GM21825 (cell line): ENCODE measurements around the gene ALDH16A1.
"Not testable (repeated sequence)": the region's sequence is repeated elsewhere in the genome, so short reads cannot be mapped to it uniquely, and the experiment has no call there.

Source experiments
- ATAC-seq: cut with Tn5 transposase; IDR thresholded peaks from one replicate; pipeline ENCODE4 v1.9.1; 2021; ENCODE audit warnings: mild to moderate bottlenecking, moderate library complexity; ENCODE audit not compliant: unreplicated experiment

ALDH16A1 gene

GRCh38 chr19:49461656-49462055 is 8.6 kb downstream of the ALDH16A1 start:
- ATAC-seq = no peak

GRCh38 chr19:49462492-49462891 is 9.5 kb downstream of the ALDH16A1 start:
- no peak for ATAC-seq

GRCh38 chr19:49463960-49464740 is 11.1 kb downstream of the ALDH16A1 start:
- ATAC-seq = no peak

- no peak for ATAC-seq
These were observed 12.3 kb downstream of the ALDH16A1 start for GRCh38 chr19:49465371-49465770.

- ATAC-seq = no peak
These were observed 15.2 kb downstream of the ALDH16A1 start for GRCh38 chr19:49468199-49468598.

- ATAC-seq = peak; percentile 53
These were observed 15.9 kb downstream of the ALDH16A1 start for GRCh38 chr19:49468746-49469447.

- peak; percentile 51 for ATAC-seq
These were observed 17.0 kb downstream of the ALDH16A1 start for GRCh38 chr19:49469828-49470614.

GRCh38 chr19:49470615-49470978 is 17.6 kb downstream of the ALDH16A1 start:
- ATAC-seq = no peak

GRCh38 chr19:49472936-49473335 is 19.9 kb downstream of the ALDH16A1 start:
- no peak for ATAC-seq

GRCh38 chr19:49473501-49473867 is 20.5 kb downstream of the ALDH16A1 start:
- ATAC-seq = not testable (repeated sequence)

- ATAC-seq = peak; percentile 43
These were observed 21.0 kb downstream of the ALDH16A1 start, which contains the start of gene FLT3LG for GRCh38 chr19:49473868-49474541. TSS of gene FLT3LG (plus strand) at chr19:49474215. CDS start at chr19:49474640, 425 bp downstream.

- ATAC-seq = no peak
These were observed 21.5 kb downstream of the ALDH16A1 start for GRCh38 chr19:49474542-49474924.

- no peak for ATAC-seq
These were observed 22.3 kb downstream of the ALDH16A1 start for GRCh38 chr19:49475191-49475917.

- no peak for ATAC-seq
These were observed 23.2 kb downstream of the ALDH16A1 start for GRCh38 chr19:49475995-49476880.

GRCh38 chr19:49479975-49480628 is 27.1 kb downstream of the ALDH16A1 start:
- ATAC-seq = no peak

- no peak for ATAC-seq
These were observed 28.1 kb downstream of the ALDH16A1 start for GRCh38 chr19:49481020-49481683.

GRCh38 chr19:49486232-49486631 is 33.2 kb downstream of the ALDH16A1 start:
- no peak for ATAC-seq

- ATAC-seq = no peak
These were observed 33.8 kb downstream of the ALDH16A1 start for GRCh38 chr19:49486710-49487276.
